Common myeloid progenitor, CD34-positive (primary cell): ENCODE measurements around the gene TRAPPC11.

Experiments used
- CTCF ChIA-PET: fragments of 350-600 bp; sonication (Branson Sonifier 250); formaldehyde crosslinking; loops from one replicate; lab custom pipeline; 2021; ENCODE audit warnings: antibody characterized with exemption; lab: Charles Lee
- POLR2A ChIA-PET: fragments of 350-600 bp; sonication (Branson Sonifier 250); formaldehyde crosslinking; loops from one replicate; lab custom pipeline; 2021; ENCODE audit warnings: antibody characterized with exemption; lab: Charles Lee
- DNase-seq, 3 donors: peaks; one replicate each; pipeline versions ENCODE4 v3.0.0 to v3.0.0-alpha.2; 2013
- H3K27ac ChIP-seq, 2 experiments: 1 replicate in 1 of 2; 2 replicates in 1 of 2; pipeline ENCODE4 v1.7.0; 2013; ENCODE audit warnings: inconsistent platforms in 2 of 2, low read length in 2 of 2, mild to moderate bottlenecking in 2 of 2, low read depth in 1 of 2, moderate library complexity in 1 of 2; ENCODE audit not compliant: severe bottlenecking in 2 of 2, insufficient read depth in 1 of 2, poor library complexity in 1 of 2
- H3K27me3 ChIP-seq, 5 experiments: replicated peaks in 2 of 5; 1 replicate in 3 of 5; 2 replicates in 2 of 5; pipeline versions ENCODE4 v1.6.1 to v1.7.0; 2013; ENCODE audit warnings: low read length in 4 of 5, mild to moderate bottlenecking in 2 of 5, moderate library complexity in 2 of 5, inconsistent platforms in 1 of 5; ENCODE audit not compliant: insufficient read depth in 5 of 5, control insufficient read depth in 4 of 5
- H3K36me3 ChIP-seq, 4 experiments: 1 replicate in 2 of 4; 2 replicates in 2 of 4; pipeline versions ENCODE4 v1.6.1 to v1.7.0; 2013; ENCODE audit warnings: low read length in 3 of 4, control low read depth in 1 of 4, mild to moderate bottlenecking in 1 of 4; ENCODE audit not compliant: control insufficient read depth in 4 of 4, insufficient read depth in 4 of 4
- H3K4me1 ChIP-seq, 4 experiments: 1 replicate in 3 of 4; 2 replicates in 1 of 4; pipeline versions ENCODE4 v1.6.1 to v1.7.1; 2013; ENCODE audit warnings: low read length in 3 of 4, mild to moderate bottlenecking in 3 of 4, control low read depth in 1 of 4, inconsistent platforms in 1 of 4, moderate library complexity in 1 of 4; ENCODE audit not compliant: control insufficient read depth in 4 of 4, insufficient read depth in 4 of 4; ENCODE audit errors: control extremely low read depth in 1 of 4
- H3K4me3 ChIP-seq, 7 experiments: 1 replicate in 4 of 7; 2 replicates in 3 of 7; pipeline versions ENCODE4 v1.5.1 to v1.7.0; 2013; ENCODE audit warnings: mild to moderate bottlenecking in 7 of 7, low read length in 6 of 7, moderate library complexity in 6 of 7, inconsistent platforms in 2 of 7, low read depth in 2 of 7, control low read depth in 1 of 7; ENCODE audit not compliant: insufficient read depth in 4 of 7, control insufficient read depth in 1 of 7; ENCODE audit errors: extremely low read depth in 1 of 7
- H3K9me3 ChIP-seq, 5 experiments: 1 replicate in 4 of 5; 2 replicates in 1 of 5; pipeline versions ENCODE4 v1.6.1 to v1.7.1; 2013; ENCODE audit warnings: low read length in 4 of 5, mild to moderate bottlenecking in 2 of 5, inconsistent platforms in 1 of 5, low read depth in 1 of 5, moderate library complexity in 1 of 5; ENCODE audit not compliant: control insufficient read depth in 4 of 5, insufficient read depth in 2 of 5; ENCODE audit errors: control extremely low read depth in 1 of 5
- WGBS: methylation state at CpG from one replicate; pipeline ENCODE4 v1.1.5; 2013; ENCODE audit not compliant: insufficient coverage; 5-methylcytosine and 5-hydroxymethylcytosine counted together

The TRAPPC11 gene

GRCh38 chr4:183659872-183660242, 764 bp downstream of the TRAPPC11 start:
- ChIA-PET POLR2A (interaction anchor here (0.6 to 1.3 kb wide), 3 partner anchors 9 to 156 kb away, joined by 3 to 4 read pairs (median 3); no protein-coding TSS in a partner anchor), CTCF (interaction anchor here (0.6 to 1.6 kb wide), 3 partner anchors 10 to 152 kb away, joined by 3 to 6 read pairs (median 3); no protein-coding TSS in a partner anchor)
- WGBS: 10% methylated on average over 9 of the region's 10 CpGs
- no peak for DNase-seq
- H3K4me1 ChIP-seq: peaks cover 7 to 26% (median 19%) of the 10 kb centered on the region in 4 experiments
- H3K9me3 ChIP-seq: no peaks in the 10 kb centered on the region
- no peaks in the 10 kb centered on the region for H3K27me3 ChIP-seq
- H3K4me3 ChIP-seq: peak overlapping the region in 6 of 7 experiments; percentile 84 to 99 (median 94)
- H3K36me3 ChIP-seq: peaks cover 5 to 18% (median 9%) of the 10 kb centered on the region in 4 experiments
- H3K27ac ChIP-seq: peak overlapping the region; percentile 79 to 91

- CTCF ChIA-PET: interaction anchor here (0.6 kb wide), 1 partner anchor 167 kb away, joined by 3 read pairs; no protein-coding TSS in a partner anchor
- Histone ChIP-seq H3K36me3 (peaks cover 30 to 62% (median 47%) of the 10 kb centered on the region in 4 experiments), H3K9me3 (no peaks in the 10 kb centered on the region), H3K4me3 (no peak overlapping the region), H3K27me3 (no peaks in the 10 kb centered on the region), H3K27ac (no peak overlapping the region), H3K4me1 (peaks cover 0 to under 1% (median under 1%) of the 10 kb centered on the region in 4 experiments)
- DNase-seq: no peak
- 100% methylated on average over 1 of the region's 1 CpG for WGBS
- POLR2A ChIA-PET: no interaction called here
Observed at GRCh38 chr4:183666088-183666487, 7.0 kb downstream of the TRAPPC11 start.

- H3K9me3 ChIP-seq: no peaks in the 10 kb centered on the region
- H3K27me3 ChIP-seq: no peaks in the 10 kb centered on the region
- ChIA-PET CTCF (interaction anchor here (2.0 kb wide), 1 partner anchor 10 kb away, joined by 6 read pairs; no protein-coding TSS in a partner anchor), POLR2A (no interaction called here)
- H3K36me3 ChIP-seq: peaks cover 27 to 69% (median 47%) of the 10 kb centered on the region in 4 experiments
- H3K4me1 ChIP-seq: peaks cover 0 to 3% (median 0%) of the 10 kb centered on the region in 4 experiments
- no peak overlapping the region for H3K27ac ChIP-seq
- no peak overlapping the region for H3K4me3 ChIP-seq
- no peak for DNase-seq
- no CpG with 5 or more reads among the region's 3 CpGs for WGBS
Observed at GRCh38 chr4:183670251-183670650, 11.2 kb downstream of the TRAPPC11 start.

- Histone ChIP-seq H3K4me3 (no peak overlapping the region), H3K9me3 (no peaks in the 10 kb centered on the region), H3K27me3 (no peaks in the 10 kb centered on the region), H3K27ac (no peak overlapping the region), H3K4me1 (peaks cover 0 to 3% (median 0%) of the 10 kb centered on the region in 4 experiments), H3K36me3 (peaks cover 25 to 61% (median 43%) of the 10 kb centered on the region in 4 experiments)
- DNase-seq: no peak
- ChIA-PET CTCF (interaction anchor here (1.4 to 2.0 kb wide), 2 partner anchors 11 to 12 kb away, joined by 4 to 6 read pairs; no protein-coding TSS in a partner anchor), POLR2A (no interaction called here)
- 92% methylated on average over 11 of the region's 12 CpGs for WGBS
Observed at GRCh38 chr4:183670960-183671555, 12.0 kb downstream of the TRAPPC11 start.

- Histone ChIP-seq H3K4me1 (peaks cover 0 to 3% (median 0%) of the 10 kb centered on the region in 4 experiments), H3K4me3 (no peak overlapping the region), H3K27me3 (no peaks in the 10 kb centered on the region), H3K9me3 (no peaks in the 10 kb centered on the region), H3K27ac (no peak overlapping the region), H3K36me3 (peaks cover 20 to 54% (median 35%) of the 10 kb centered on the region in 4 experiments)
- ChIA-PET CTCF (interaction anchor here (1.4 kb wide), 1 partner anchor 11 kb away, joined by 4 read pairs; no protein-coding TSS in a partner anchor), POLR2A (no interaction called here)
- DNase-seq: peak in 2 of 3 donors; percentile 21 to 35
- 80% methylated on average over 2 of the region's 3 CpGs for WGBS
Observed at GRCh38 chr4:183674153-183674552, 15.1 kb downstream of the TRAPPC11 start.

- POLR2A ChIA-PET: interaction anchor here (0.6 kb wide), 1 partner anchor 155 kb away, joined by 3 read pairs; no protein-coding TSS in a partner anchor
- Histone ChIP-seq H3K4me1 (peaks cover 0 to 3% (median 0%) of the 10 kb centered on the region in 4 experiments), H3K9me3 (no peaks in the 10 kb centered on the region), H3K4me3 (no peak overlapping the region), H3K27ac (no peak overlapping the region), H3K27me3 (no peaks in the 10 kb centered on the region), H3K36me3 (peaks cover 15 to 52% (median 27%) of the 10 kb centered on the region in 4 experiments)
- no CpG with 5 or more reads among the region's 4 CpGs for WGBS
- CTCF ChIA-PET: no interaction called here
- DNase-seq: no peak
Observed at GRCh38 chr4:183675625-183676024, 16.5 kb downstream of the TRAPPC11 start.

GRCh38 chr4:183681119-183681518, 22.0 kb downstream of the TRAPPC11 start:
- H3K9me3 ChIP-seq: no peaks in the 10 kb centered on the region
- DNase-seq: no peak
- ChIA-PET CTCF (interaction anchor here (1.8 kb wide), 1 partner anchor 28 kb away, joined by 6 read pairs; no protein-coding TSS in a partner anchor), POLR2A (no interaction called here)
- no peaks in the 10 kb centered on the region for H3K27me3 ChIP-seq
- no peak overlapping the region for H3K27ac ChIP-seq
- no CpG with 5 or more reads among the region's 4 CpGs for WGBS
- no peaks in the 10 kb centered on the region for H3K4me1 ChIP-seq
- H3K4me3 ChIP-seq: no peak overlapping the region
- peaks cover 11 to 68% (median 37%) of the 10 kb centered on the region in 4 experiments for H3K36me3 ChIP-seq
